ENCODE results near the gene PLEKHH3. TPM values are rescaled to one million over a fixed set of nuclear protein-coding genes. Genes with fewer than 3 reads are reported as not detected.

Gene PLEKHH3
- total and polyA plus RNA-seq, 4 donors = 4.2 to 10.3 (median 7.9) TPM

DNA sequence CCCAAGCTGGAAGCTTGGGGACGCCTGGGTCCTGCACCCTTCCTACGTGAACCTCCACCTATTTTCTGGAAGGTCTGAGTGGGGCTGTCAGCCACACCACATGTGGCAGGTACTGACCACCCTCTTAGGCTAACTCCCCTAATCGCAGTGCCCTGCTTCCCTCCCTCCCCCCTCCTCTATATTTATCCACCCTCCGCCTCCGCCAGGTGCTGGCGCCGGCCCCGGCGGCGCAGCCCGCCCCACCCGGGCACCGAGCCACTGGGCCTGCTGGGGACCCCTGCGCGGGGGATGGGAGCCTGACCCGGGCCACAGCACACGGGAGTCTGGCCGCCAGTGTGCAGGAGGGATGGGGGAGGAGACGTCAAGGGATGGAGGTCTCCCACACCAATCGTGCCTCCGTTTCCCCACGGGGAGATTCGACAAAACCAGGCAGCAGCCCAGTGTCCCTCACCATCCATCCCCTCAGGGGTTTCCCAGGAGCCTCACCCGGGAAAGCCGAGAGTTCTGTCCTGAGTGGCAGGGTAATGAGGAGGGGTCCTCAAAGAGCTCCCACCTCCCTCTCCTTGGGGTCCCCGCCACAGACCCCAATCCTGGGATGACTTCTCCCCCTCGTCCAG is 1.3 kb downstream of the PLEKHH3 start:
- peak overlapping the region; percentile 45 to 60 for H3K9ac ChIP-seq (ENCODE audit: low read depth in 1 of 2, low read length in 2 of 2)
- WGBS = 3% methylated on average over 27 of the region's 27 CpGs
- H3K27me3 ChIP-seq (ENCODE audit: control insufficient read depth in 4 of 4, insufficient read depth in 4 of 4, low read length in 3 of 4) = no peaks in the 10 kb centered on the region
- H3K9me3 ChIP-seq (ENCODE audit: control insufficient read depth in 4 of 4, low read length in 3 of 4) = no peaks in the 10 kb centered on the region
- no peak for DNase-seq (ENCODE audit: low spot score)
- H3K27ac ChIP-seq (ENCODE audit: low read depth in 1 of 2, low read length in 2 of 2) = peak overlapping the region; percentile 67 to 76
- H3K4me1 ChIP-seq (ENCODE audit: control insufficient read depth in 4 of 4, insufficient read depth in 4 of 4, low read length in 3 of 4) = peaks cover 16 to 61% (median 33%) of the 10 kb centered on the region in 4 donors
- peak overlapping the region; percentile 71 to 87 (median 79) for H3K4me3 ChIP-seq (ENCODE audit: low read depth in 1 of 3, low read length in 3 of 3)
- H3K36me3 ChIP-seq (ENCODE audit: control insufficient read depth in 4 of 4, insufficient read depth in 3 of 4, low read depth in 1 of 4, low read length in 3 of 4) = peaks cover 4 to 19% (median 9%) of the 10 kb centered on the region in 4 donors
- TF ChIP-seq JUND (IDR thresholded peaks at IDR 0.05) = no peak
- TF ChIP-seq HNF4A (conservative IDR thresholded peaks at IDR 0.05) = no peak
- TF ChIP-seq TAF1 (conservative IDR thresholded peaks at IDR 0.05) = no peak
- TF ChIP-seq REST (IDR thresholded peaks at IDR 0.05) = no peak
- no peak for TF ChIP-seq FOXA1 (IDR thresholded peaks at IDR 0.05)
- no peak for TF ChIP-seq SP1 (IDR thresholded peaks at IDR 0.05)
- TF ChIP-seq CTCF (IDR thresholded peaks at IDR 0.05; ENCODE audit: low read depth, low read length, missing input control) = no peak
- TF ChIP-seq, protein P1, sequence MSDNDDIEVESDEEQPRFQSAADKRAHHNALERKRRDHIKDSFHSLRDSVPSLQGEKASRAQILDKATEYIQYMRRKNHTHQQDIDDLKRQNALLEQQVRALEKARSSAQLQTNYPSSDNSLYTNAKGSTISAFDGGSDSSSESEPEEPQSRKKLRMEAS (IDR thresholded peaks at IDR 0.05) = no peak
- TF ChIP-seq, protein P2, sequence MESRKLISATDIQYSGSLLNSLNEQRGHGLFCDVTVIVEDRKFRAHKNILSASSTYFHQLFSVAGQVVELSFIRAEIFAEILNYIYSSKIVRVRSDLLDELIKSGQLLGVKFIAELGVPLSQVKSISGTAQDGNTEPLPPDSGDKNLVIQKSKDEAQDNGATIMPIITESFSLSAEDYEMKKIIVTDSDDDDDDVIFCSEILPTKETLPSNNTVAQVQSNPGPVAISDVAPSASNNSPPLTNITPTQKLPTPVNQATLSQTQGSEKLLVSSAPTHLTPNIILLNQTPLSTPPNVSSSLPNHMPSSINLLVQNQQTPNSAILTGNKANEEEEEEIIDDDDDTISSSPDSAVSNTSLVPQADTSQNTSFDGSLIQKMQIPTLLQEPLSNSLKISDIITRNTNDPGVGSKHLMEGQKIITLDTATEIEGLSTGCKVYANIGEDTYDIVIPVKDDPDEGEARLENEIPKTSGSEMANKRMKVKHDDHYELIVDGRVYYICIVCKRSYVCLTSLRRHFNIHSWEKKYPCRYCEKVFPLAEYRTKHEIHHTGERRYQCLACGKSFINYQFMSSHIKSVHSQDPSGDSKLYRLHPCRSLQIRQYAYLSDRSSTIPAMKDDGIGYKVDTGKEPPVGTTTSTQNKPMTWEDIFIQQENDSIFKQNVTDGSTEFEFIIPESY (IDR thresholded peaks at IDR 0.05) = no peak
- TF ChIP-seq RAD21 (IDR thresholded peaks at IDR 0.05) = no peak
- no peak for TF ChIP-seq NR2F2 (IDR thresholded peaks at IDR 0.05)

- Histone ChIP-seq H3K9me3 (ENCODE audit: control insufficient read depth in 4 of 4, low read length in 3 of 4) (no peaks in the 10 kb centered on the region), H3K4me1 (ENCODE audit: control insufficient read depth in 4 of 4, insufficient read depth in 4 of 4, low read length in 3 of 4) (peaks cover 16 to 55% (median 29%) of the 10 kb centered on the region in 4 donors), H3K27ac (ENCODE audit: low read depth in 1 of 2, low read length in 2 of 2) (peak overlapping the region; percentile 67 to 76), H3K36me3 (ENCODE audit: control insufficient read depth in 4 of 4, insufficient read depth in 3 of 4, low read depth in 1 of 4, low read length in 3 of 4) (peaks cover 4 to 20% (median 9%) of the 10 kb centered on the region in 4 donors), H3K4me3 (ENCODE audit: low read depth in 1 of 3, low read length in 3 of 3) (peak overlapping the region; percentile 68 to 87 (median 71)), H3K27me3 (ENCODE audit: control insufficient read depth in 4 of 4, insufficient read depth in 4 of 4, low read length in 3 of 4) (no peaks in the 10 kb centered on the region), H3K9ac (ENCODE audit: low read depth in 1 of 2, low read length in 2 of 2) (peak overlapping the region in 1 of 2 donors; percentile 45)
- no peak for DNase-seq (ENCODE audit: low spot score)
- 28% methylated on average over 9 of the region's 9 CpGs for WGBS
- TF ChIP-seq HNF4A (conservative IDR thresholded peaks at IDR 0.05) = no peak
- TF ChIP-seq, protein P3, sequence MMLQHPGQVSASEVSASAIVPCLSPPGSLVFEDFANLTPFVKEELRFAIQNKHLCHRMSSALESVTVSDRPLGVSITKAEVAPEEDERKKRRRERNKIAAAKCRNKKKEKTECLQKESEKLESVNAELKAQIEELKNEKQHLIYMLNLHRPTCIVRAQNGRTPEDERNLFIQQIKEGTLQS (IDR thresholded peaks at IDR 0.05) = no peak
- no peak for TF ChIP-seq EGR1 (IDR thresholded peaks at IDR 0.05; ENCODE audit: low read depth in 2 of 2)
- no peak for TF ChIP-seq RAD21 (IDR thresholded peaks at IDR 0.05)
- TF ChIP-seq, protein P2 (IDR thresholded peaks at IDR 0.05) = no peak
- TF ChIP-seq CTCF (IDR thresholded peaks at IDR 0.05; ENCODE audit: low read depth, low read length, missing input control) = no peak
- no peak for TF ChIP-seq FOXA2 (IDR thresholded peaks at IDR 0.05)
- TF ChIP-seq NR2F2 (IDR thresholded peaks at IDR 0.05) = no peak
Observed at GRCh38 chr17:42674755-42675347, 1.9 kb downstream of the PLEKHH3 start.
